Measurements from ENCODE around the gene VSX1. TPM values are rescaled to one million over a fixed set of nuclear protein-coding genes. Genes with fewer than 3 reads are reported as not detected.

The VSX1 gene
- total and polyA plus RNA-seq, 11 donors, result 0.19 to 0.96 (median 0.49) TPM; not detected in 5

DNA sequence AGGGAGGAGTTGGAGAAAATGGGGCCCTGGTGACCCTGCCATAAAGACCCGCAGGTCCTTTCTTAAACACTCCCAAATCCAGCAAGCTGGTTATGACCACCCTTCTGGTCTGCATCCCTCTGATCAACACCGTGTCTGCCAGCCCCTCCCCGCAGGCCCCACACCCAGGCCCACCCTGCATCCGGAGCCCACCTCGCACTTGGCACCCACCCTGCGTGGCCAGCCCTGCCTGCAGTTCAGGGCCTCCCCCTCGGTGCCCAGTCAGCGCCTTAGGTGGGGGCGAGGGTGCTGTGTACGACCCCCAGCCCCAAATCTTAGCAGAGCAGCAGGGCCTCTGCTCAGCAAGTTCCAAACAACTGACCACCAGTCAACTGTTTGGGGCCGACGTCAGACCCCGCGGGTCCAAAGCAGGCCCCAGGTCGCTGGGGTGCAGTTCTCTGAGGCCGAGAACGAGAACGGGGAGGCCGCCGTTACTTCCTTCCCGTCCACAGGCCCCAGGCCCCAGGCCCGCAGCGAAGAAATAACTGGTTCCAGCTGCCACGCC is 25.2 kb downstream of the VSX1 start:
- Histone ChIP-seq H3K27ac (peak overlapping the region; percentile 91 to 100 (median 97)), H3K4me3 (peak overlapping the region; percentile 65 to 96 (median 88)), H3K36me3 (peaks cover 0 to 3% (median 0%) of the 10 kb centered on the region in 9 donors), H3K4me1 (peaks cover 35 to 69% (median 56%) of the 10 kb centered on the region in 12 donors), H3K27me3 (no peaks in the 10 kb centered on the region), H3K9me3 (no peaks in the 10 kb centered on the region)
- TF ChIP-seq POLR2A (IDR thresholded peaks at IDR 0.05), result no peak
- TF ChIP-seq, protein P1, sequence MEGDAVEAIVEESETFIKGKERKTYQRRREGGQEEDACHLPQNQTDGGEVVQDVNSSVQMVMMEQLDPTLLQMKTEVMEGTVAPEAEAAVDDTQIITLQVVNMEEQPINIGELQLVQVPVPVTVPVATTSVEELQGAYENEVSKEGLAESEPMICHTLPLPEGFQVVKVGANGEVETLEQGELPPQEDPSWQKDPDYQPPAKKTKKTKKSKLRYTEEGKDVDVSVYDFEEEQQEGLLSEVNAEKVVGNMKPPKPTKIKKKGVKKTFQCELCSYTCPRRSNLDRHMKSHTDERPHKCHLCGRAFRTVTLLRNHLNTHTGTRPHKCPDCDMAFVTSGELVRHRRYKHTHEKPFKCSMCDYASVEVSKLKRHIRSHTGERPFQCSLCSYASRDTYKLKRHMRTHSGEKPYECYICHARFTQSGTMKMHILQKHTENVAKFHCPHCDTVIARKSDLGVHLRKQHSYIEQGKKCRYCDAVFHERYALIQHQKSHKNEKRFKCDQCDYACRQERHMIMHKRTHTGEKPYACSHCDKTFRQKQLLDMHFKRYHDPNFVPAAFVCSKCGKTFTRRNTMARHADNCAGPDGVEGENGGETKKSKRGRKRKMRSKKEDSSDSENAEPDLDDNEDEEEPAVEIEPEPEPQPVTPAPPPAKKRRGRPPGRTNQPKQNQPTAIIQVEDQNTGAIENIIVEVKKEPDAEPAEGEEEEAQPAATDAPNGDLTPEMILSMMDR (IDR thresholded peaks at IDR 0.05), result no peak
- no peak for ATAC-seq
- WGBS, 4 donors, result 6 to 18% (median 7%) methylated on average over 6 to 24 of the region's 24 CpGs
- peak in 4 of 5 donors; percentile 18 to 80 (median 36) for DNase-seq
- intact Hi-C loops (cut with DNase I), result loop anchor here in 4 of 10 donors (2.0 to 5.0 kb wide), 4 partner anchors 14 to 62 kb away; no protein-coding TSS in a partner anchor

DNA sequence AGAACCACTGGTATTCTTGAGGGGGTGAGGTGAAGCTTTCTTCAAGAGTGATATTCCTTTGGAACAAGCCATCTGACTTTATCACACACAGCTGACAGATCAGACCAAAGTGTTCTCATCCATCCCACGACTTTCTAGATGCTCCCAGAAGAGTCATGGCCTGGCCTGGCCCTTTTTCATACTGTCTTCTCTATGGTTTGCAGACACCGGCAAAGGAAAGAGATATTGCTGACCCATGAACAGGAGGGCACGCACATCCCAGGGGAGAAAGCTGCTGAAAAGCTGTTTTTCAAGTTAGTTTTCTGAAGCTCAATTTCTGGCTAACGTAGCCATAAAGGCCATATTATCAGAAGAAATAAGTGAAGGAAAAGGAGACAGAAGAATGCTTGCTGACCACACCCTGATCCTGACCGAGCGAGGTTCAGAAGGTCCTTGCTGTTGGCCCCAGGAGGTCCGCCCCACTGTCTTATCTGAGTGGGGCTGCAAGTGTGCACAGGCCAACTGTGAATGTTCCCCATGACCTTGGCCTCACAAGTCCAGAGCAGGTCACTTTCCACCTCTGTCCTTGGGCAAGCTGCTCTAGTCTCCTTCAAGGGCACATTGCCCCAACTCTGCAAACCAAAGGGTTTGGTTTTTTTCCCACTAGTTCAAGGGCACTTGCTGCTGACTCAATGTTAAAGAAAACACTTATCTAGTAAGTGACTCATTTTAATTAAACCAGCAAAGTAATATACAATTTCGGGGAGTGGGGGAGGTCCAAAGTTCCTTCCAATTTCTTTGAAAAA is 26.0 kb downstream of the VSX1 start:
- Histone ChIP-seq H3K27me3 (no peaks in the 10 kb centered on the region), H3K36me3 (peaks cover 0 to 3% (median 0%) of the 10 kb centered on the region in 9 donors), H3K4me3 (peak overlapping the region in 10 of 12 donors; percentile 78 to 96 (median 90)), H3K27ac (peak overlapping the region; percentile 91 to 100 (median 97)), H3K4me1 (peaks cover 36 to 77% (median 65%) of the 10 kb centered on the region in 12 donors), H3K9me3 (no peaks in the 10 kb centered on the region)
- ATAC-seq (no peak), DNase-seq (peak in 3 of 5 donors; percentile 11 to 44 (median 20))
- TF ChIP-seq, protein P1 (IDR thresholded peaks at IDR 0.05), result no peak
- no peak for TF ChIP-seq POLR2A (IDR thresholded peaks at IDR 0.05)
- 46 to 51% (median 48%) methylated on average over 8 of the region's 8 CpGs for WGBS, 4 donors
- intact Hi-C loops (cut with DNase I), result loop anchor here in 4 of 10 donors (2.0 to 5.0 kb wide), 4 partner anchors 13 to 61 kb away; no protein-coding TSS in a partner anchor

DNA sequence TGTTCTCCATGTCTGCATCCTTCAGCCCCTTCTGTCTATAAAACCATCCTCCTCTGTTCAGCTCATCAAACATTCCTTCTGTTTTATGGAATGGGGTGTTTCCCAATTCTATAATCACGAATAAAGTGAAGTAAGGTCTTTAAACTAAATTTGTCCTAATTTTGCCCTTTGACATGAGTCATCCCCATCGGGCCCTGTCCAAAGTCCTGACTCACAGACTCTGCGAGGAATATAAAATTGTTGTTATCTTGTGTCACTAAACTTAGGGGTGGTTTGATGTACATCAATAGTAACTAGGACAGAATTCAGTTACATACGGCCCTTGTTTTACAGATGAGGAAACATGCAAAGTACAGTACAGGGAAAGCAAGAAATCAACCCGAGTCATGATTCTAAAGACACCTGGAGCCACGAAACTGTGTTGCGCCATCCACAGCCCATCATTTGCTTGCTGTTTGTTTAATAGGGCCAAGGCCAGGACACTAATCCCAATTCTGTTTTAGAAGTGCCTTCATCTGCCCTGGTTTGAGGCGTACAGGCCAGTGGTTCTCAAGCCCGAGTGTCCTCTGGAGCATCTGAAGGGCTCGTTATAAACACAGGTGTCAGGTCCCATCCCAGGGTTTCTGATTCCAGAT is 26.8 kb downstream of the VSX1 start:
- TF ChIP-seq, protein P1 (IDR thresholded peaks at IDR 0.05), result no peak
- no peak for TF ChIP-seq POLR2A (IDR thresholded peaks at IDR 0.05)
- H3K36me3 ChIP-seq, result peaks cover 0 to 3% (median 0%) of the 10 kb centered on the region in 9 donors
- ATAC-seq (no peak), DNase-seq (peak in 3 of 5 donors; percentile 3 to 27 (median 18))
- WGBS, 4 donors, result 56 to 70% (median 64%) methylated on average over 9 to 10 of the region's 10 CpGs
- peak overlapping the region in 3 of 12 donors; percentile 91 to 94 (median 92) for H3K4me3 ChIP-seq
- no peaks in the 10 kb centered on the region for H3K9me3 ChIP-seq
- peak overlapping the region in 11 of 12 donors; percentile 91 to 100 (median 98) for H3K27ac ChIP-seq
- H3K4me1 ChIP-seq, result peaks cover 36 to 85% (median 73%) of the 10 kb centered on the region in 12 donors
- H3K27me3 ChIP-seq, result no peaks in the 10 kb centered on the region
- intact Hi-C loops (cut with DNase I), result loop anchor here in 1 of 10 donors (5.0 kb wide), 1 partner anchor 33 kb away; no protein-coding TSS in a partner anchor
